Retinal pigment epithelial cell (primary cell): Measurements from ENCODE around the gene WSB1.

ENCODE experiments used
- DNase-seq: peaks from one replicate; pipeline ENCODE4 v3.0.0-alpha.2; 2010; ENCODE audit warnings: low read depth
- H3K4me3 ChIP-seq: 2 replicates; pipeline ENCODE4 v1.5.1; 2011; ENCODE audit warnings: mild to moderate bottlenecking, low read length, control low read depth, moderate library complexity
- TF ChIP-seq, protein P1 (sequence below): conservative IDR thresholded peaks from 2 replicates; pipeline ENCODE4 v1.5.1; 2011; ENCODE audit warnings: low read depth, low read length, control low read depth, inconsistent platforms

WSB1 gene

DNA sequence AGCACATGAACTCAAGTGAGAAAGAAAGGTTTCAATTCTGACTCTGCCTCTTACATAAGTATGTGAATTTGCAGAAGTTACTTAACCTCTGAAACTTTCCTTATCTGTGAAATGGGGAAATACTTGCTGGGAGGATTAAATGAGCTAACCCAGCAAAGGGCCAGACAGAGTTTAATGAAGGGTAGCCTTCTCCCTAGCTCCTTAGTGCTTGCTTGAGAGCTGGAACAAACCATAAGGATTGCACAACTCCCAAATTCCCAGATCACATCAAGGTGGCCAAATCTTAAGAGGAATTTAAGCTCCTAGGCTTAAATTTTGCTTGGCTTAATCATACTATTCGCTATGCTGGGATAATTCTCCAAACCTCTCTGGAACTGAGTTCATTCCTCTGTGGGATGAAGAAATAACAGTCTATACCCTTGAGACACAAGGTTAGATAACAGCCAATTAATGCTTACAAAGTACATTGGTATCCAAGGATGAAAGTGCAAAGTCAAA, 11.8 kb upstream of the WSB1 start:
- H3K4me3 ChIP-seq, result no peak overlapping the region
- TF ChIP-seq, protein P1, sequence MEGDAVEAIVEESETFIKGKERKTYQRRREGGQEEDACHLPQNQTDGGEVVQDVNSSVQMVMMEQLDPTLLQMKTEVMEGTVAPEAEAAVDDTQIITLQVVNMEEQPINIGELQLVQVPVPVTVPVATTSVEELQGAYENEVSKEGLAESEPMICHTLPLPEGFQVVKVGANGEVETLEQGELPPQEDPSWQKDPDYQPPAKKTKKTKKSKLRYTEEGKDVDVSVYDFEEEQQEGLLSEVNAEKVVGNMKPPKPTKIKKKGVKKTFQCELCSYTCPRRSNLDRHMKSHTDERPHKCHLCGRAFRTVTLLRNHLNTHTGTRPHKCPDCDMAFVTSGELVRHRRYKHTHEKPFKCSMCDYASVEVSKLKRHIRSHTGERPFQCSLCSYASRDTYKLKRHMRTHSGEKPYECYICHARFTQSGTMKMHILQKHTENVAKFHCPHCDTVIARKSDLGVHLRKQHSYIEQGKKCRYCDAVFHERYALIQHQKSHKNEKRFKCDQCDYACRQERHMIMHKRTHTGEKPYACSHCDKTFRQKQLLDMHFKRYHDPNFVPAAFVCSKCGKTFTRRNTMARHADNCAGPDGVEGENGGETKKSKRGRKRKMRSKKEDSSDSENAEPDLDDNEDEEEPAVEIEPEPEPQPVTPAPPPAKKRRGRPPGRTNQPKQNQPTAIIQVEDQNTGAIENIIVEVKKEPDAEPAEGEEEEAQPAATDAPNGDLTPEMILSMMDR, result no peak
- DNase-seq, result peak; percentile 80

DNA sequence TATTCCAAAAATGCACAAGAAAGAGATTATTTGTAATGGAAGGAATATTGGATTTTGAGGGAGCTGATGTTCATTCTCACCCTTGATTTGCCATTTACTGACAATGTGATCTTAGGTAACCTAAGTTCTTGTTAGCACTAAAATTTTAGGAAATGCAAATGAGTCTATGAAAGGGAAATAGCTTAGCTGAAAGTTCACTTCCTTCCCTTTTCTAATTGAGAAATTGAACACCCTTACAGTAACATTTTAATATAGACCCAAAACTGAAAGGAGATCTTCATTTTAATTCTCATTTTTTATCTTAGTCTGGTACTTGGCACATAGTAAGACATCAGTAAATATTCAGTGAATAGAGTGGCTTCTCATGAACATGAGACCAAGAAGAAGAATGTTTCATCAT, 10.9 kb upstream of the WSB1 start:
- TF ChIP-seq, protein P1, result no peak
- H3K4me3 ChIP-seq, result no peak overlapping the region
- no peak for DNase-seq

DNA sequence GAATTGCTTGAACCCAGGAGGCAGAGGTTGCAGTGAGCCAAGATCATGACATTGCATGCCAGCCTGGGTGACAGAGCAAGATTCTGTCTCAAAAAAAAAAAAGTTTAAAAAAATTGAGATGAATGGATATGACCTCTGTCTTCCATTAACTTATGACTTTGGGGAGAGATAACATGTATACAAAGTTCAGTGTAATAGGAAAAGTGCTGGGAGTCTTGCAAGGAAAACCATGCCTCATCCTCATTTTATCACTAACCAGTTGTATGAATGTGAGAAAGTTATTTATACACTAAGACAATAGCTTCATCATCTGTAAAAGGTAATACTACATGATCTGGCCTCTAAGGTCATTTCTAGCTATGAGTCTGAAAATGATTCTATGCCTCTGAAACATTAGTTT, 10.2 kb upstream of the WSB1 start:
- H3K4me3 ChIP-seq, result no peak overlapping the region
- TF ChIP-seq, protein P1, result no peak
- DNase-seq, result no peak

DNA sequence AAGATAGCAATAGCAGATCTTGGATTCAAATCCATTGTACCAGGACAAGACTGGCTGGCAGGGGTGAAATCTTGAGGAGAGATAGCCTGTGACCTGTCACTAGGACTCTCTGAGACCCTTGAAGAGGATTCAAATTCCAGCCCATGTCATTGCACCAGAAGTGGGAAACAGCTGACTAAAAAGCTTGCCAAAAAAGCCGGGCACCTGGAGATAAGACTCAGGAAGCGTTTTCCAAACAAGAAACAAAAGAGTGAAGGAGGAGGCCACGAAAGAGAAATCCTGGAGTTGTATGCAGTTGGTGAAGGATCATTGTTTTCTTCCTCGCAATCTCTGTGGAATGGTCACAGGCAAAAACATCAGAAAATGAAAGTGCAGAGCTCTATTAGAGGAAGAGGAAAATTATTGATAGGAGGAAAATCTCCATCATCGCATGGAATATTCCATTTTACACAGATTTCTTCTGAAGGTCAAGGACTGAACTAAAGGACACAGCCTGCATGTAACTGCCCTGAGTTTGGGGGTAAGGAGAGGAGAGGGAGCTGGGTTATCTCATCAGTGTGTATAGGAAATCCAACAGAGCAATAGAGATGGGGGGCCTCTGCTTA, 9.0 kb upstream of the WSB1 start:
- DNase-seq, result no peak
- TF ChIP-seq, protein P1, result no peak
- H3K4me3 ChIP-seq, result no peak overlapping the region

DNA sequence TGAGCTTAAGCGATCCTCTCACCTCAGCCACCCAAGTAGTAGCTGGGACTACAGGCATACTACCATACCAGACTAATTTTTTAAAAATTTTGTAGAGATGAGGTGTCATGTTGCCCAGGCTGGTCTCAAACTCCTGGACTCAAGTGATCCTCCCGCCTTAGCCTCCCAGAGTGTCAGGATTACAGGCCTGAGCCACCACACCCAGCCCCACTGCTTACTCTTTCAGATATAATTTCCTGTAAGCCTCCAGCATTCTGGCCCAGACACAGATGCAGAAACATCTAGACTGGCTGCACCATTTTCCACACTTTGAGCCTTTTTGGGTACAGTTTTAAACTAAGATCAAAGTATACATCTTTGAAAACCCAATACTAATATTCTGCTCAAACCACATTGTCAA, 8.4 kb upstream of the WSB1 start:
- DNase-seq, result no peak
- TF ChIP-seq, protein P1, result no peak
- no peak overlapping the region for H3K4me3 ChIP-seq

DNA sequence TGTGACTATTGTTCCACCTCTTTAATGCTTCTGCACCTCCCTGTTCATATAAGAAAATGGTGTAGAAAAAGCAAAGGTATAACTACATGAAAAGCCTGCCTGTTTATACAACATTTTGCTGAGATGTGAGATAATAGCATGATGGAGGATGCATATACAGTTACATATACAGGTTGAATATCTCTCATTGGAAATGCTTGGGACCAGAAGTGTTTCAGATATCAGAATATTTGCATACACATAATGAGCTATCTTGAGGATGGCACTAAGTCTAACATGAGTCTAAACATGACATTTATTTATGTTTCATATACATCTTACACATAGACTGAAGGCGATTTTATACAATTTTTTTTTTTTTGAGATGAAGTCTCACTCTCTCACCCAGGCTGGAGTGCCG, 5.7 kb upstream of the WSB1 start:
- no peak overlapping the region for H3K4me3 ChIP-seq
- TF ChIP-seq, protein P1, result no peak
- no peak for DNase-seq

DNA sequence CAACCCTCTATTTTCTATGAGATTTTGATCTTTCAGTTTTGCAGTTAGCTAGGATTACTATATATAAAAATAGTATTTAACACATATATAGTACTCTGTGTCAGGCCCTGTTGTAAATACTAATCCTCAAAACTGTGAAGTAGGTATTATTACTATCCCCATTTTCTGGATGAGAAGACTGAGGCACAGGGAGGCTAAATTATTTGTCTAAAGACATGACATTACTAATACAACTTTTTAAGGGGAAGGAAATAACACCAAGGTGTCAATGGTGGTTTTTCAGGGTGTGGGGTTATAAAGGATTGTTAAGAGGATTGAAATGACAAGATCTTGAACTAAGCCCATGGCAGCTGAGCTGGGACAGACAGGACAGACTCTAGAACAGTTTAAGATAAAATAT, 4.1 kb upstream of the WSB1 start:
- H3K4me3 ChIP-seq, result no peak overlapping the region
- no peak for DNase-seq
- TF ChIP-seq, protein P1, result no peak
